Heart right ventricle (tissue), 16 donors: Measurements from ENCODE around the gene ZNHIT2. TPM values are rescaled to one million over a fixed set of nuclear protein-coding genes. Genes with fewer than 3 reads are reported as not detected.

Experiments
- ATAC-seq, 8 donors: fragments of 200-7000 bp; cut with Tn5 transposase; one replicate each; pipeline ENCODE4 v1.9.1; 2020; ENCODE audit warnings: mild to moderate bottlenecking in 8 of 8, moderate library complexity in 8 of 8, moderate number of reproducible peaks in 1 of 8
- DNase-seq, 2 donors: peaks; one replicate each; pipeline ENCODE4 v3.0.0-alpha.2; 2020
- H3K27ac ChIP-seq, 10 donors: fragments of 200-600 bp; sonication (generic) in 2 of 10; one replicate each; pipeline versions ENCODE4 v1.5.0 to v1.8.0; 2020 to 2022; ENCODE audit warnings: mild to moderate bottlenecking in 3 of 10
- H3K27me3 ChIP-seq, 7 donors: fragments of 200-600 bp; one replicate each; pipeline ENCODE4 v1.8.0; 2021 to 2022; ENCODE audit warnings: mild to moderate bottlenecking in 2 of 7
- H3K36me3 ChIP-seq, 9 donors: fragments of 200-600 bp; sonication (generic) in 1 of 9; one replicate each; pipeline versions ENCODE4 v1.5.0 to v1.8.0; 2020 to 2022; ENCODE audit warnings: mild to moderate bottlenecking in 2 of 9
- H3K4me1 ChIP-seq, 9 donors: fragments of 200-600 bp; sonication (generic) in 1 of 9; one replicate each; pipeline versions ENCODE4 v1.5.0 to v1.8.0; 2020 to 2022; ENCODE audit warnings: mild to moderate bottlenecking in 4 of 9
- H3K4me3 ChIP-seq, 10 donors: fragments of 200-600 bp; sonication (generic) in 2 of 10; one replicate each; pipeline versions ENCODE4 v1.5.0 to v1.8.0; 2020 to 2022; ENCODE audit warnings: mild to moderate bottlenecking in 7 of 10, moderate library complexity in 2 of 10
- H3K9me3 ChIP-seq, 11 donors: fragments of 200-600 bp in 10 of 11; sonication (generic) in 2 of 11; one replicate each; pipeline versions ENCODE4 v1.5.0 to v1.8.0; 2013 to 2022; ENCODE audit warnings: mild to moderate bottlenecking in 2 of 11, control low read depth in 1 of 11, moderate library complexity in 1 of 11
- WGBS, 2 donors: extraction: QIAGEN DNeasy Blood & Tissue Kit; methylation state at CpG; one replicate each; pipeline ENCODE4 v1.1.7; 2013; ENCODE audit warnings: inconsistent platforms in 1 of 2; 5-methylcytosine and 5-hydroxymethylcytosine counted together
- intact Hi-C, 10 donors: fragments of 100-400 bp; cut with DNase I; formaldehyde crosslinking; loops; one replicate each; pipeline versions ENCODE4 v1.11.1 to v1.14.2; 2022
- polyA plus RNA-seq, 2 donors: library from polyadenylated mRNA; stranded (reverse); fragments of 200-250 nt; gene quantifications; one replicate each; pipeline ENCODE4 v1.2.3, GENCODE V29; 2013
- total RNA-seq, 10 donors: library from RNA; stranded (reverse); fragmentation: NEBNext Ultra II Directional in 3 of 10; extraction: Animal tissue kit (Norgen Biotek cat#: 25700) in 3 of 10; gene quantifications; one replicate each; pipeline versions ENCODE4 v1.2.1 to v1.2.4, GENCODE V29; 2021 to 2023
- TF ChIP-seq, protein P1 (sequence below), 9 donors: fragments of 200-600 bp; sonication (generic) in 2 of 9; IDR thresholded peaks; one replicate each; pipeline versions ENCODE4 v1.5.0 to v1.8.0; 2021 to 2022; ENCODE audit warnings: antibody characterized with exemption in 9 of 9, mild to moderate bottlenecking in 5 of 9, moderate library complexity in 1 of 9
- donor health status: Arrhythmogenic right ventricular cardiomyopathy.
- donor health status: ischemic (EF 13 %, LVEDD 7.1; RV severe dilation, severe dysfunction).
- donor health status: healthy with polysubstance abuse.
- donor health status: DM: no; HTN: yes; CAD: no.
- donor health status: DM: no; HTN: no; CAD: no.
- donor health status: ischemic (EF 25% LVEDD 6.9; RV normal size, moderate dysfunction).
- donor health status: ischemic (EF 25% LVEDD 5.7; RV mildly dilated, moderate dysfunction).
- donor health status: healthy.
- donor health status: DM: yes; HTN: yes; CAD: no.
- donor health status: Ischemic cardiomyopathy.
- donor health status: ischemic (EF 35%, LVEDD 5.7; RV mildly dilated, moderate dysfunction).
- donor health status: nonischemic (EF 11% LVEDD 7.7; RV severe dilation, severe dysfunction).
- donor health status: DM: yes; HTN: yes; CAD: no.
- donor health status: PGD.
- donor health status: ischemic (EF 29% LVEDD 5.4; RV normal size, mild dysfunction).
- donor health status: nonischemic (EF 23%, LVEDD 6.1; RV moderate dilation, normal function).

The ZNHIT2 gene
- total and polyA plus RNA-seq, 12 donors: 4.3 to 17.5 (median 6.6) TPM

- no peak for DNase-seq
- Histone ChIP-seq H3K36me3 (peaks cover 0 to 47% (median 31%) of the 10 kb centered on the region in 9 donors), H3K4me3 (no peak overlapping the region), H3K9me3 (no peaks in the 10 kb centered on the region), H3K27me3 (peaks cover 0 to 10% (median 0%) of the 10 kb centered on the region in 7 donors), H3K4me1 (peaks cover 19 to 60% (median 42%) of the 10 kb centered on the region in 9 donors), H3K27ac (no peak overlapping the region)
- intact Hi-C loops: loop anchor here in 5 of 10 donors (2.0 to 10.0 kb wide), 5 partner anchors 71 to 335 kb away; partner anchors contain the start of genes CAPN1 (in 2 of the 5), ARL2 (in 1 of the 5) and SF1 (in 1 of the 5)
- WGBS, 2 donors: 89 to 90% methylated on average over 36 of the region's 36 CpGs
- no peak for ATAC-seq
- TF ChIP-seq, protein P1, sequence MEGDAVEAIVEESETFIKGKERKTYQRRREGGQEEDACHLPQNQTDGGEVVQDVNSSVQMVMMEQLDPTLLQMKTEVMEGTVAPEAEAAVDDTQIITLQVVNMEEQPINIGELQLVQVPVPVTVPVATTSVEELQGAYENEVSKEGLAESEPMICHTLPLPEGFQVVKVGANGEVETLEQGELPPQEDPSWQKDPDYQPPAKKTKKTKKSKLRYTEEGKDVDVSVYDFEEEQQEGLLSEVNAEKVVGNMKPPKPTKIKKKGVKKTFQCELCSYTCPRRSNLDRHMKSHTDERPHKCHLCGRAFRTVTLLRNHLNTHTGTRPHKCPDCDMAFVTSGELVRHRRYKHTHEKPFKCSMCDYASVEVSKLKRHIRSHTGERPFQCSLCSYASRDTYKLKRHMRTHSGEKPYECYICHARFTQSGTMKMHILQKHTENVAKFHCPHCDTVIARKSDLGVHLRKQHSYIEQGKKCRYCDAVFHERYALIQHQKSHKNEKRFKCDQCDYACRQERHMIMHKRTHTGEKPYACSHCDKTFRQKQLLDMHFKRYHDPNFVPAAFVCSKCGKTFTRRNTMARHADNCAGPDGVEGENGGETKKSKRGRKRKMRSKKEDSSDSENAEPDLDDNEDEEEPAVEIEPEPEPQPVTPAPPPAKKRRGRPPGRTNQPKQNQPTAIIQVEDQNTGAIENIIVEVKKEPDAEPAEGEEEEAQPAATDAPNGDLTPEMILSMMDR (IDR thresholded peaks at IDR 0.05): no peak
Measured at GRCh38 chr11:65109231-65110198, 8.0 kb downstream of the ZNHIT2 start.

DNA sequence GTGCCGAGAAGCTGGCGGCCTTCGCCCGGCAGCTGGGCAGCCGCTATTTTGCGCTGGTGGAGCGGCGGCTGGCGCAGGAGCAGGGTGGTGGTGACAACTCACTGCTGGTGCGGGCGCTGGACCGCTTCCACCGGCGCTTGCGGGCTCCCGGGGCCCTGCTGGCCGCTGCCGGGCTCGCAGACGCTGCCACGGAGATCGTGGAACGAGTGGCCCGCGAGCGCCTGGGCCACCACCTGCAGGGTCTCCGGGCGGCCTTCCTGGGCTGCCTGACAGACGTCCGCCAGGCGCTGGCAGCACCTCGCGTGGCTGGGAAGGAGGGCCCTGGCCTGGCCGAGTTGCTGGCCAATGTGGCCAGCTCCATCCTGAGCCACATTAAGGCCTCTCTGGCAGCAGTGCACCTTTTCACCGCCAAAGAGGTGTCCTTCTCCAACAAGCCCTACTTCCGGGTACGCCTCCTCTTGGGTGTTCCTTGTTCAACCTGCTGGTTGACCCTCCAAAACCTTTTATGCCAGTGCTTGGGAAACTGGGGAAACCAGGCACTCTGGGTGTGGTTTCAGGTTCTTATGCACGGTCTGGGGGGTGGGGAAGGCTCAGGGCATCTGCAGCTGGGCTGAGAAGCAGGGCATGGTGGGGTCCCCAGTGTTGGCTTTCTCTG, 8.9 kb downstream of the ZNHIT2 start:
- TF ChIP-seq, protein P1 (IDR thresholded peaks at IDR 0.05): no peak
- Histone ChIP-seq H3K4me1 (peaks cover 19 to 62% (median 45%) of the 10 kb centered on the region in 9 donors), H3K9me3 (no peaks in the 10 kb centered on the region), H3K27me3 (peaks cover 0 to 10% (median 0%) of the 10 kb centered on the region in 7 donors), H3K4me3 (no peak overlapping the region), H3K36me3 (peaks cover 0 to 54% (median 31%) of the 10 kb centered on the region in 9 donors), H3K27ac (no peak overlapping the region)
- 94 to 95% methylated on average over 38 of the region's 38 CpGs for WGBS, 2 donors
- no peak for ATAC-seq
- DNase-seq: no peak
- intact Hi-C loops: no loop called here

DNA sequence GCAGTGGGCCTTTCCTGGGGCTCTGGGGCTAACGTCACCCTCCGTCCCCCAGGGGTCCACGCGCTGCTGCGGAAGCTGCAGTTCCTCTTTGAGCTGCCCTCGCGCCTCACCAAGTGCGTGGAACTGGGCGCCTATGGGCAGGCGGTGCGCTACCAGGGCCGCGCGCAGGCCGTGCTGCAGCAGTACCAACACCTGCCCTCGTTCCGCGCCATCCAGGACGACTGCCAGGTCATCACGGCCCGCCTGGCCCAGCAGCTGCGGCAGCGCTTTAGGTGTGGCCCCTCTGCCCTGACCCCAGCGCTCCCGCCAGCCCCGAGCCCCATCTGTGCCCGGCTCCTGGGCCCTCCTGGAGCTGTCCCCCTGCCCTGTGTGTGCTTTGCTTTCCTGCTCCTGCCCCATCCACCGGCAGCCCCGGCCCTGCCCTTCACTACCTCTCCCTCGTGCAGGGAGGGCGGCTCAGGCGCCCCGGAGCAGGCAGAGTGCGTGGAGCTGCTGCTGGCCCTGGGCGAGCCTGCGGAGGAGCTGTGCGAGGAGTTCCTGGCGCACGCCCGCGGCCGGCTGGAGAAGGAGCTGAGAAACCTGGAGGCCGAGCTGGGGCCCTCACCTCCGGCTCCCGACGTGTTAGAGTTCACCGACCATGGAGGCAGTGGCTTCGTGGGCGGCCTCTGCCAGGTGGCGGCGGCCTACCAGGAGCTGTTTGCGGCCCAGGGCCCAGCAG, 9.6 kb downstream of the ZNHIT2 start:
- Histone ChIP-seq H3K27me3 (peaks cover 0 to 4% (median 0%) of the 10 kb centered on the region in 7 donors), H3K4me1 (peaks cover 13 to 62% (median 45%) of the 10 kb centered on the region in 9 donors), H3K27ac (no peak overlapping the region), H3K4me3 (no peak overlapping the region), H3K9me3 (no peaks in the 10 kb centered on the region), H3K36me3 (peaks cover 0 to 59% (median 31%) of the 10 kb centered on the region in 9 donors)
- intact Hi-C loops: no loop called here
- no peak for DNase-seq
- WGBS, 2 donors: 96% methylated on average over 48 to 52 of the region's 52 CpGs
- ATAC-seq: no peak
- TF ChIP-seq, protein P1 (IDR thresholded peaks at IDR 0.05): no peak

DNA sequence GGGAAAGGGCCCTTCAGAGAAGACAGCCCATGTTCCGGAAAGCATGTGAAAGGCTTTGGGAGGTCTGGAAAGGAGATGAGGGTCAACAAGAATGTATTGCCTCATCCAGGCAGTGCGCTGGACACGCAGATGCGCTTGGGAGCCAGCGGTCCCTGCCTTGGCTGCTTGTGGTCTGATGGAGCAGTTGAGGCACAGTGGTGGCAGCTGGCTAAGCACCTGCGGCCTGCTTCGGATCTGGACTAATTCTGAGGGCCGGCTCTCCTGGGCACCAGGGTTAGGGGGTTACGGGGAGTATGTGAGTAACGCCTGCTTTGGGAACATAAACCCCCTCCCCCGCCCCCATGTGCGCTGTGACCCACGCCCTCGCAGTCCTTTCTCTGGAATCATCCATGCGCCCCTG, 10.4 kb downstream of the ZNHIT2 start:
- WGBS, 2 donors: 95 to 96% methylated on average over 14 to 15 of the region's 15 CpGs
- DNase-seq (no peak), ATAC-seq (no peak)
- H3K9me3 ChIP-seq: no peaks in the 10 kb centered on the region
- TF ChIP-seq, protein P1 (IDR thresholded peaks at IDR 0.05): no peak
- intact Hi-C loops: no loop called here
- peaks cover 0 to 59% (median 31%) of the 10 kb centered on the region in 9 donors for H3K36me3 ChIP-seq
- H3K27me3 ChIP-seq: no peaks in the 10 kb centered on the region
- peak overlapping the region in 1 of 10 donors; percentile 3 for H3K27ac ChIP-seq
- H3K4me1 ChIP-seq: peaks cover 7 to 62% (median 44%) of the 10 kb centered on the region in 9 donors
- H3K4me3 ChIP-seq: no peak overlapping the region
